ENCODE measurements around the gene NF2. TPM values are rescaled to one million over a fixed set of nuclear protein-coding genes. Genes with fewer than 3 reads are reported as not detected.

NF2 gene
- total and polyA plus RNA-seq, 2 of the 8 experiments (the other 6 are each of a cell fraction or from before 2014, with no cell fraction given): 17.6 to 53.6 TPM

DNA sequence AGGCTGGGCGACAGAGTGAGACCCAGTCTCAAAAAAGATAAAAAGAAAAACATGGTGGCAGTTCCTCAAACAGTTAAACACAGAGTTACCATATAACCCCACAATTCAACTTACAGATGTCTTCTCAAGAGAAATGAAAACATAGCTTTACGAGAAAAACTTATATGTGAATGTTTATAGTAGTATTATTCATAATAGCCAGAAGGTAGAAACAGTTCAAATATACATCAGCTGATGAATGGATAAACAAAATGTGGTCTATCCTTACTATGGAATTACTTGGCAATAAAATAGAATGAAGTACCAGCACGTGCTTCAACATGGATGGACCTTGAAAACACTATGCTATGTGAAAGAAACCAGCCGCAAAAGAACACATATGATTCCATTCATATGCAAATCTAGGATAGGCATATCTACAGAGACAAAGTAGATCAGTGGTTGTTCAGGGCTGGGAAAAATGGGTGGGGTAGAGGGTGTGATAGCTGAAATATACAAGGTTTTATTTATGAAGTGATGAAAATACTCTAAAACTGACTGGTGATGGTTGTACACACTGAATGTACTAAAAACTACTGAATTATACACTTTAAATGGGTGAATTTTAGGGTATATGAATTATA lies 12.4 kb downstream of the NF2 start (continued):
- TF ChIP-seq, protein P1, sequence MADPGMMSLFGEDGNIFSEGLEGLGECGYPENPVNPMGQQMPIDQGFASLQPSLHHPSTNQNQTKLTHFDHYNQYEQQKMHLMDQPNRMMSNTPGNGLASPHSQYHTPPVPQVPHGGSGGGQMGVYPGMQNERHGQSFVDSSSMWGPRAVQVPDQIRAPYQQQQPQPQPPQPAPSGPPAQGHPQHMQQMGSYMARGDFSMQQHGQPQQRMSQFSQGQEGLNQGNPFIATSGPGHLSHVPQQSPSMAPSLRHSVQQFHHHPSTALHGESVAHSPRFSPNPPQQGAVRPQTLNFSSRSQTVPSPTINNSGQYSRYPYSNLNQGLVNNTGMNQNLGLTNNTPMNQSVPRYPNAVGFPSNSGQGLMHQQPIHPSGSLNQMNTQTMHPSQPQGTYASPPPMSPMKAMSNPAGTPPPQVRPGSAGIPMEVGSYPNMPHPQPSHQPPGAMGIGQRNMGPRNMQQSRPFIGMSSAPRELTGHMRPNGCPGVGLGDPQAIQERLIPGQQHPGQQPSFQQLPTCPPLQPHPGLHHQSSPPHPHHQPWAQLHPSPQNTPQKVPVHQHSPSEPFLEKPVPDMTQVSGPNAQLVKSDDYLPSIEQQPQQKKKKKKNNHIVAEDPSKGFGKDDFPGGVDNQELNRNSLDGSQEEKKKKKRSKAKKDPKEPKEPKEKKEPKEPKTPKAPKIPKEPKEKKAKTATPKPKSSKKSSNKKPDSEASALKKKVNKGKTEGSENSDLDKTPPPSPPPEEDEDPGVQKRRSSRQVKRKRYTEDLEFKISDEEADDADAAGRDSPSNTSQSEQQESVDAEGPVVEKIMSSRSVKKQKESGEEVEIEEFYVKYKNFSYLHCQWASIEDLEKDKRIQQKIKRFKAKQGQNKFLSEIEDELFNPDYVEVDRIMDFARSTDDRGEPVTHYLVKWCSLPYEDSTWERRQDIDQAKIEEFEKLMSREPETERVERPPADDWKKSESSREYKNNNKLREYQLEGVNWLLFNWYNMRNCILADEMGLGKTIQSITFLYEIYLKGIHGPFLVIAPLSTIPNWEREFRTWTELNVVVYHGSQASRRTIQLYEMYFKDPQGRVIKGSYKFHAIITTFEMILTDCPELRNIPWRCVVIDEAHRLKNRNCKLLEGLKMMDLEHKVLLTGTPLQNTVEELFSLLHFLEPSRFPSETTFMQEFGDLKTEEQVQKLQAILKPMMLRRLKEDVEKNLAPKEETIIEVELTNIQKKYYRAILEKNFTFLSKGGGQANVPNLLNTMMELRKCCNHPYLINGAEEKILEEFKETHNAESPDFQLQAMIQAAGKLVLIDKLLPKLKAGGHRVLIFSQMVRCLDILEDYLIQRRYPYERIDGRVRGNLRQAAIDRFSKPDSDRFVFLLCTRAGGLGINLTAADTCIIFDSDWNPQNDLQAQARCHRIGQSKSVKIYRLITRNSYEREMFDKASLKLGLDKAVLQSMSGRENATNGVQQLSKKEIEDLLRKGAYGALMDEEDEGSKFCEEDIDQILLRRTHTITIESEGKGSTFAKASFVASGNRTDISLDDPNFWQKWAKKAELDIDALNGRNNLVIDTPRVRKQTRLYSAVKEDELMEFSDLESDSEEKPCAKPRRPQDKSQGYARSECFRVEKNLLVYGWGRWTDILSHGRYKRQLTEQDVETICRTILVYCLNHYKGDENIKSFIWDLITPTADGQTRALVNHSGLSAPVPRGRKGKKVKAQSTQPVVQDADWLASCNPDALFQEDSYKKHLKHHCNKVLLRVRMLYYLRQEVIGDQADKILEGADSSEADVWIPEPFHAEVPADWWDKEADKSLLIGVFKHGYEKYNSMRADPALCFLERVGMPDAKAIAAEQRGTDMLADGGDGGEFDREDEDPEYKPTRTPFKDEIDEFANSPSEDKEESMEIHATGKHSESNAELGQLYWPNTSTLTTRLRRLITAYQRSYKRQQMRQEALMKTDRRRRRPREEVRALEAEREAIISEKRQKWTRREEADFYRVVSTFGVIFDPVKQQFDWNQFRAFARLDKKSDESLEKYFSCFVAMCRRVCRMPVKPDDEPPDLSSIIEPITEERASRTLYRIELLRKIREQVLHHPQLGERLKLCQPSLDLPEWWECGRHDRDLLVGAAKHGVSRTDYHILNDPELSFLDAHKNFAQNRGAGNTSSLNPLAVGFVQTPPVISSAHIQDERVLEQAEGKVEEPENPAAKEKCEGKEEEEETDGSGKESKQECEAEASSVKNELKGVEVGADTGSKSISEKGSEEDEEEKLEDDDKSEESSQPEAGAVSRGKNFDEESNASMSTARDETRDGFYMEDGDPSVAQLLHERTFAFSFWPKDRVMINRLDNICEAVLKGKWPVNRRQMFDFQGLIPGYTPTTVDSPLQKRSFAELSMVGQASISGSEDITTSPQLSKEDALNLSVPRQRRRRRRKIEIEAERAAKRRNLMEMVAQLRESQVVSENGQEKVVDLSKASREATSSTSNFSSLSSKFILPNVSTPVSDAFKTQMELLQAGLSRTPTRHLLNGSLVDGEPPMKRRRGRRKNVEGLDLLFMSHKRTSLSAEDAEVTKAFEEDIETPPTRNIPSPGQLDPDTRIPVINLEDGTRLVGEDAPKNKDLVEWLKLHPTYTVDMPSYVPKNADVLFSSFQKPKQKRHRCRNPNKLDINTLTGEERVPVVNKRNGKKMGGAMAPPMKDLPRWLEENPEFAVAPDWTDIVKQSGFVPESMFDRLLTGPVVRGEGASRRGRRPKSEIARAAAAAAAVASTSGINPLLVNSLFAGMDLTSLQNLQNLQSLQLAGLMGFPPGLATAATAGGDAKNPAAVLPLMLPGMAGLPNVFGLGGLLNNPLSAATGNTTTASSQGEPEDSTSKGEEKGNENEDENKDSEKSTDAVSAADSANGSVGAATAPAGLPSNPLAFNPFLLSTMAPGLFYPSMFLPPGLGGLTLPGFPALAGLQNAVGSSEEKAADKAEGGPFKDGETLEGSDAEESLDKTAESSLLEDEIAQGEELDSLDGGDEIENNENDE (IDR thresholded peaks at IDR 0.05; ENCODE audit: insufficient replicate concordance, low read length): no peak
- TF ChIP-seq FOSL1 (IDR thresholded peaks at IDR 0.05; ENCODE audit: insufficient read depth, low read depth, low read length) (no peak), USF2 (IDR thresholded peaks at IDR 0.05; ENCODE audit: low read length) (no peak), SIN3A (conservative IDR thresholded peaks at IDR 0.05 in 1 of 2, IDR thresholded peaks at IDR 0.05 in 1 of 2; ENCODE audit: low read depth in 1 of 2, low read length in 2 of 2) (no peak), E2F6 (IDR thresholded peaks at IDR 0.05) (no peak), PHF8 (conservative IDR thresholded peaks at IDR 0.05; ENCODE audit: low read depth, low read length) (no peak), ZNF274 (IDR thresholded peaks at IDR 0.05; ENCODE audit: borderline replicate concordance, extremely low read depth, low read length) (no peak), SRF (IDR thresholded peaks at IDR 0.05; ENCODE audit: low read depth, low read length) (no peak)
